Measurements from ENCODE around the gene FOXL2NB.

GRCh38 chr3:138948371-138949001 is 1.5 kb downstream of the FOXL2NB start:
- TF ChIP-seq CTCF (IDR thresholded peaks at IDR 0.05) (no peak), EP300 (IDR thresholded peaks at IDR 0.05; ENCODE audit: low read depth) (no peak), POLR2AphosphoS5 (IDR thresholded peaks at IDR 0.05) (no peak), POLR2A (IDR thresholded peaks at IDR 0.05) (no peak)

All from transverse colon (tissue), 4 donors.